ENCODE measurements around the gene DSTN.

The DSTN gene

GRCh38 chr20:17602493-17602892 is 32.6 kb downstream of the DSTN start:
- Histone ChIP-seq H3K4me3 (ENCODE audit: low read depth, low read length, poor library complexity, severe bottlenecking) (no peak overlapping the region), H3F3A (ENCODE audit: insufficient read depth, low read length) (no peaks in the 10 kb centered on the region), H3K79me2 (ENCODE audit: insufficient read depth, low read length) (no peaks in the 10 kb centered on the region), H3K9me3 (ENCODE audit: low read length) (no peaks in the 10 kb centered on the region), H3K27ac (ENCODE audit: low read depth, low read length, poor library complexity, severe bottlenecking) (no peak overlapping the region), H3K27me3 (ENCODE audit: insufficient read depth, low read length) (no peaks in the 10 kb centered on the region), H3K9ac (ENCODE audit: low read length) (no peak overlapping the region), H3K9me2 (ENCODE audit: low read depth, low read length) (no peaks in the 10 kb centered on the region), H3K4me1 (ENCODE audit: insufficient read depth, low read length, severe bottlenecking) (no peaks in the 10 kb centered on the region), H3K4me2 (ENCODE audit: low read length) (no peak overlapping the region), H3K36me3 (ENCODE audit: insufficient read depth, low read length) (peaks cover under 1% of the 10 kb centered on the region; the same call in 1 of the 2 replicates), H4K20me1 (ENCODE audit: insufficient read depth, low read length) (no peaks in the 10 kb centered on the region), H2AFZ (ENCODE audit: low read length) (no peak overlapping the region)
- TF ChIP-seq CTCF (IDR thresholded peaks at IDR 0.05; ENCODE audit: low read length) (no peak), EZH2 (IDR thresholded peaks at IDR 0.05; ENCODE audit: borderline replicate concordance, low read length) (no peak)

- no peaks in the 10 kb centered on the region for H3K79me2 ChIP-seq (ENCODE audit: insufficient read depth, low read length)
- TF ChIP-seq CTCF (IDR thresholded peaks at IDR 0.05; ENCODE audit: low read length), result no peak
- TF ChIP-seq EZH2 (IDR thresholded peaks at IDR 0.05; ENCODE audit: borderline replicate concordance, low read length), result no peak
- no peaks in the 10 kb centered on the region for H3F3A ChIP-seq (ENCODE audit: insufficient read depth, low read length)
- no peak overlapping the region for H2AFZ ChIP-seq (ENCODE audit: low read length)
- no peak overlapping the region for H3K9ac ChIP-seq (ENCODE audit: low read length)
- H3K36me3 ChIP-seq (ENCODE audit: insufficient read depth, low read length), result peaks cover 5% of the 10 kb centered on the region; the same call in 1 of the 2 replicates
- H3K9me3 ChIP-seq (ENCODE audit: low read length), result no peaks in the 10 kb centered on the region
- H3K4me1 ChIP-seq (ENCODE audit: insufficient read depth, low read length, severe bottlenecking), result no peaks in the 10 kb centered on the region
- no peak overlapping the region for H3K4me2 ChIP-seq (ENCODE audit: low read length)
- H3K4me3 ChIP-seq (ENCODE audit: low read depth, low read length, poor library complexity, severe bottlenecking), result no peak overlapping the region
- no peak overlapping the region for H3K27ac ChIP-seq (ENCODE audit: low read depth, low read length, poor library complexity, severe bottlenecking)
- H3K27me3 ChIP-seq (ENCODE audit: insufficient read depth, low read length), result no peaks in the 10 kb centered on the region
- no peaks in the 10 kb centered on the region for H3K9me2 ChIP-seq (ENCODE audit: low read depth, low read length)
- H4K20me1 ChIP-seq (ENCODE audit: insufficient read depth, low read length), result no peaks in the 10 kb centered on the region
Observed at GRCh38 chr20:17605131-17605660, 35.3 kb downstream of the DSTN start.

- no peak overlapping the region for H3K4me3 ChIP-seq (ENCODE audit: low read depth, low read length, poor library complexity, severe bottlenecking)
- no peak overlapping the region for H3K9ac ChIP-seq (ENCODE audit: low read length)
- no peaks in the 10 kb centered on the region for H3F3A ChIP-seq (ENCODE audit: insufficient read depth, low read length)
- H3K79me2 ChIP-seq (ENCODE audit: insufficient read depth, low read length), result no peaks in the 10 kb centered on the region
- H3K9me2 ChIP-seq (ENCODE audit: low read depth, low read length), result no peaks in the 10 kb centered on the region
- H3K27ac ChIP-seq (ENCODE audit: low read depth, low read length, poor library complexity, severe bottlenecking), result no peak overlapping the region
- H3K36me3 ChIP-seq (ENCODE audit: insufficient read depth, low read length), result peaks cover 5% of the 10 kb centered on the region; the same call in 1 of the 2 replicates
- TF ChIP-seq EZH2 (IDR thresholded peaks at IDR 0.05; ENCODE audit: borderline replicate concordance, low read length) (no peak), CTCF (IDR thresholded peaks at IDR 0.05; ENCODE audit: low read length) (no peak)
- no peaks in the 10 kb centered on the region for H3K4me1 ChIP-seq (ENCODE audit: insufficient read depth, low read length, severe bottlenecking)
- H4K20me1 ChIP-seq (ENCODE audit: insufficient read depth, low read length), result no peaks in the 10 kb centered on the region
- H3K4me2 ChIP-seq (ENCODE audit: low read length), result no peak overlapping the region
- H3K9me3 ChIP-seq (ENCODE audit: low read length), result no peaks in the 10 kb centered on the region
- H3K27me3 ChIP-seq (ENCODE audit: insufficient read depth, low read length), result no peaks in the 10 kb centered on the region
- no peak overlapping the region for H2AFZ ChIP-seq (ENCODE audit: low read length)
Observed at GRCh38 chr20:17606001-17606400, 36.1 kb downstream of the DSTN start.
